Transverse colon (tissue), 4 donors: Measurements from ENCODE around the gene MSMO1. TPM values are rescaled to one million over a fixed set of nuclear protein-coding genes. Genes with fewer than 3 reads are reported as not detected.
A peak's percentile ranks its signal among the peaks of the same experiment; 100 is the strongest.

Source experiments
- DNase-seq: peaks from one replicate; pipeline ENCODE4 v3.0.0-alpha.2; 2019
- H3K27ac ChIP-seq, 4 donors: fragments of 200-600 bp; sonication (generic); 2 replicates each; pipeline ENCODE4 v1.5.1; 2016 to 2018; ENCODE audit warnings: inconsistent platforms in 4 of 4
- H3K27me3 ChIP-seq: fragments of 200-600 bp; sonication (generic); 2 replicates; pipeline ENCODE4 v1.5.1; 2017; ENCODE audit warnings: inconsistent platforms
- H3K36me3 ChIP-seq, 4 donors: fragments of 200-600 bp; sonication (generic); 2 replicates each; pipeline ENCODE4 v1.5.1; 2017 to 2019; ENCODE audit warnings: inconsistent platforms in 4 of 4
- H3K4me1 ChIP-seq, 4 donors: fragments of 200-600 bp; sonication (generic); 2 replicates each; pipeline ENCODE4 v1.5.1; 2017 to 2020; ENCODE audit warnings: inconsistent platforms in 4 of 4
- H3K4me3 ChIP-seq, 4 donors: fragments of 200-600 bp; sonication (generic); 1 replicate in 1 of 4; 2 replicates in 3 of 4; pipeline versions ENCODE4 v1.5.1 to v1.6.1; 2017 to 2019; ENCODE audit warnings: inconsistent platforms in 4 of 4
- H3K9me3 ChIP-seq, 2 donors: fragments of 200-600 bp; sonication (generic); 2 replicates each; pipeline ENCODE4 v1.5.1; 2017 to 2019; ENCODE audit warnings: inconsistent platforms in 2 of 2
- EP300 ChIP-seq: sonication (generic); formaldehyde crosslinking; IDR thresholded peaks from one replicate; pipeline ENCODE4 v1.6.1; 2017; ENCODE audit warnings: antibody characterized with exemption, low read depth
- POLR2A ChIP-seq: fragments of 450-650 bp; IDR thresholded peaks from one replicate; pipeline ENCODE4 v1.6.1; 2016; ENCODE audit warnings: antibody characterized with exemption, mild to moderate bottlenecking, moderate library complexity
- POLR2AphosphoS5 ChIP-seq, 3 donors: sonication (generic); formaldehyde crosslinking; IDR thresholded peaks; one replicate each; pipeline ENCODE4 v1.6.1; 2016; ENCODE audit warnings: antibody characterized with exemption in 3 of 3
- WGBS, 2 donors: methylation state at CpG; one replicate each; pipeline ENCODE4 v1.1.5; 2018; ENCODE audit warnings: low coverage in 1 of 2; 5-methylcytosine and 5-hydroxymethylcytosine counted together
- in situ Hi-C, 4 donors: fragments of 200-750 bp; cut with MboI; loops; one replicate each; pipeline versions ENCODE4 v1.15.0 to v1.15.1; 2017; ENCODE audit warnings: low sequenced_read_pairs in 3 of 4, low pct_ligation_motif_present in 1 of 4, low pct_unique_long_range_greater_than_20kb in 1 of 4
- intact Hi-C: fragments of 100-400 bp; cut with DNase I; formaldehyde crosslinking; loops from one replicate; pipeline ENCODE4 v1.15.1; 2023; ENCODE audit warnings: low total_unique reads
- total RNA-seq, 4 donors: library from RNA; depleted of rRNA; stranded (reverse); fragments of >200 nt; gene quantifications; one replicate each; pipeline ENCODE4 v1.1.0, GENCODE V29; 2016
- TF ChIP-seq, protein P1 (sequence below), 5 experiments: fragments of 200-600 bp in 3 of 5; fragments of 450-650 bp in 2 of 5; sonication (generic) in 3 of 5; IDR thresholded peaks; 1 replicate in 2 of 5; 2 replicates in 3 of 5; pipeline ENCODE4 v1.5.1; 2016 to 2017; ENCODE audit warnings: antibody characterized with exemption in 5 of 5, inconsistent platforms in 3 of 5, mild to moderate bottlenecking in 2 of 5, moderate library complexity in 1 of 5

Gene MSMO1
- total RNA-seq, 4 donors from 2014 or later: 30.3 to 58.0 (median 36.5) TPM

DNA sequence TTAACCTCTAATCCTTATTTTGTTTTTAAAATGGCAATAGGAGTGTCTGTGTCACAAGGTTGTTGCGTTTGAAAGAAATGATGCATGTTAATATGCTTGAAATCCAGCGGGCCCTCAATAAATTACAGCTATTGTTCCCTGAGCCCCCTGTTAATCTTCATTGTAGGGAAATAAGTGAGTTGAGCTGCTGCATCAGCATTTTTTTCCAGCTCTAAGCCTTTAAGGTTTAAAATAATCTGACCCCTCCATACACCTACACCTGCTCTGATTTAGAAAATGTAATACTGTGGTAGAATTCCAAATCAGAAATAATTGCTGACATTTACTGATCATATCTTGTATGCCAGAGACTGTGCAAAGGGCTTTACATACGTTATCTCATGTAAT is 2.6 kb upstream of the MSMO1 start:
- DNase-seq: no peak
- H3K4me3 ChIP-seq: no peak overlapping the region
- in situ Hi-C loops: loop anchor here in 2 of 4 donors (10.0 to 25.0 kb wide), 3 partner anchors 113 to 188 kb away; partner anchors contain the start of gene KLHL2 (in 2 of the 2)
- H3K27me3 ChIP-seq: no peaks in the 10 kb centered on the region
- H3K4me1 ChIP-seq: peaks cover 10 to 27% (median 17%) of the 10 kb centered on the region in 4 donors
- intact Hi-C loops: no loop called here
- no peaks in the 10 kb centered on the region for H3K9me3 ChIP-seq
- H3K27ac ChIP-seq: no peak overlapping the region
- no peaks in the 10 kb centered on the region for H3K36me3 ChIP-seq
- WGBS, 2 donors: 94 to 95% methylated on average over 3 of the region's 3 CpGs
- TF ChIP-seq, protein P1, sequence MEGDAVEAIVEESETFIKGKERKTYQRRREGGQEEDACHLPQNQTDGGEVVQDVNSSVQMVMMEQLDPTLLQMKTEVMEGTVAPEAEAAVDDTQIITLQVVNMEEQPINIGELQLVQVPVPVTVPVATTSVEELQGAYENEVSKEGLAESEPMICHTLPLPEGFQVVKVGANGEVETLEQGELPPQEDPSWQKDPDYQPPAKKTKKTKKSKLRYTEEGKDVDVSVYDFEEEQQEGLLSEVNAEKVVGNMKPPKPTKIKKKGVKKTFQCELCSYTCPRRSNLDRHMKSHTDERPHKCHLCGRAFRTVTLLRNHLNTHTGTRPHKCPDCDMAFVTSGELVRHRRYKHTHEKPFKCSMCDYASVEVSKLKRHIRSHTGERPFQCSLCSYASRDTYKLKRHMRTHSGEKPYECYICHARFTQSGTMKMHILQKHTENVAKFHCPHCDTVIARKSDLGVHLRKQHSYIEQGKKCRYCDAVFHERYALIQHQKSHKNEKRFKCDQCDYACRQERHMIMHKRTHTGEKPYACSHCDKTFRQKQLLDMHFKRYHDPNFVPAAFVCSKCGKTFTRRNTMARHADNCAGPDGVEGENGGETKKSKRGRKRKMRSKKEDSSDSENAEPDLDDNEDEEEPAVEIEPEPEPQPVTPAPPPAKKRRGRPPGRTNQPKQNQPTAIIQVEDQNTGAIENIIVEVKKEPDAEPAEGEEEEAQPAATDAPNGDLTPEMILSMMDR (IDR thresholded peaks at IDR 0.05): no peak
- no peak for TF ChIP-seq POLR2AphosphoS5 (IDR thresholded peaks at IDR 0.05)
- no peak for TF ChIP-seq EP300
- no peak for TF ChIP-seq POLR2A

DNA sequence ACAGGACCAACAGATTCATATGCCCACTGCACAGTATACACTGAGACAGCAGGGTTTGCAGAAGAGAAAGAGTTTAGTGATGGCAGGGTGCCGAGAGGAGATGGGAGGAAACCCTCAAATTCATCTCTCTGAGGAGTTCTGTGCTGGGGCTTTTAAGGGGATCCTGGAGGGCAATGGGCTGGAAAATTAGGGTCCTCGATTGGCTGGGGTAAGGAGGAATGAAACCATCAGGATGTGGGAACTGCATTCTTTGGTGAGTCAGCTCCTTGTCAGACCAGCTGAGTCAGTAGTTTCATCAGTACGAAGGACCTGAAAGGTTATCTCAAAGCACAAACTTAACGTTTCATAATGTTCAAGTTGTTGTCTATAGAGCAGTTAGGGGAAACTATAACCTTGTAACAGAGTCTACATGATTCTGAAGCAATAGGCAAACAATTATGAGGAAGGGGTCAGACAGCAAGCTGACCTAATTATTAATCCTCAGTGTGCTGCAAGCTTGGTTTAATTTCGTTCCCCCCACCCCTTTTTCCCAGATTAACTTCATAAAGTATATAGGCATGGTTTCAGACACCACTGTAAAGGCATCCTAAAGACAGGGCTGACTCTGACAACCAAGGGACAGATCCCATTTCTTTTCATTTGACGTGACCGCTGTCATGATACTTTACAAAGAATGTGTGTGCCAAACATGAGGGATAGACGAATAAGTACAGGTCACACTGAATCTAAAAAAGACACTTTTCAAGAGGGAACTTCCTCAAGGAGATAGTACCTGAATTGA is 1.5 kb upstream of the MSMO1 start:
- Histone ChIP-seq H3K9me3 (no peaks in the 10 kb centered on the region), H3K27ac (peak overlapping the region in 1 of 4 donors; percentile 92), H3K27me3 (no peaks in the 10 kb centered on the region), H3K4me1 (peaks cover 10 to 35% (median 21%) of the 10 kb centered on the region in 4 donors), H3K36me3 (no peaks in the 10 kb centered on the region), H3K4me3 (peak overlapping the region in 1 of 4 donors; percentile 78)
- in situ Hi-C loops: loop anchor here in 2 of 4 donors (10.0 to 25.0 kb wide), 3 partner anchors 114 to 189 kb away; partner anchors contain the start of gene KLHL2 (in 2 of the 2)
- DNase-seq: no peak
- WGBS, 2 donors: 60 to 70% methylated on average over 7 to 8 of the region's 8 CpGs
- TF ChIP-seq, protein P1 (IDR thresholded peaks at IDR 0.05): no peak
- no peak for TF ChIP-seq EP300
- no peak for TF ChIP-seq POLR2AphosphoS5 (IDR thresholded peaks at IDR 0.05)
- TF ChIP-seq POLR2A: no peak
- intact Hi-C loops: no loop called here

DNA sequence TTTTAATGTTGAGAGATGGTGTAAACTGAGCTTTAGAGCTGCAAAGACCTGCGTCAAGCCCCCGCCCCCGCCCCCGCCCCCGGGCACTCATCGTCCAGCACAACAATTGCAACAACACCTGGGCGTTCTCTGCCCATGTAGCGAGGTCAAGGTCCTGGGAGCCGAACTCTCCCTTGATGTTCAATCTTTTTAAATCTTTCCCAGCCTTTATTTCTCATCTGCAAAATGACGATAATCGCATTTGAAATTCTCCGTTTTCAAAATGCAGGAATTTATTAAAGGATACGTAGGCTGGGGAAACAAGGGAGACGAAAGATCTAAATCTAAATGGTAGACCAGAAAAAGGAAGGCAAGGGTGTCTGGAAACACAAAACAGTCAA is 648 bp upstream of the MSMO1 start:
- in situ Hi-C loops: loop anchor here in 2 of 4 donors (10.0 to 25.0 kb wide), 3 partner anchors 115 to 190 kb away; partner anchors contain the start of gene KLHL2 (in 2 of the 2)
- DNase-seq: peak; percentile 30
- H3K9me3 ChIP-seq: no peaks in the 10 kb centered on the region
- intact Hi-C loops: no loop called here
- peak overlapping the region; percentile 85 to 92 (median 88) for H3K27ac ChIP-seq
- TF ChIP-seq POLR2AphosphoS5 (IDR thresholded peaks at IDR 0.05): no peak
- TF ChIP-seq POLR2A: no peak
- TF ChIP-seq EP300: no peak
- TF ChIP-seq, protein P1 (IDR thresholded peaks at IDR 0.05): no peak
- H3K4me1 ChIP-seq: peaks cover 10 to 44% (median 21%) of the 10 kb centered on the region in 4 donors
- no peaks in the 10 kb centered on the region for H3K36me3 ChIP-seq
- H3K4me3 ChIP-seq: peak overlapping the region; percentile 44 to 90 (median 82)
- 0% methylated on average over 5 to 14 of the region's 14 CpGs for WGBS, 2 donors
- H3K27me3 ChIP-seq: no peaks in the 10 kb centered on the region

DNA sequence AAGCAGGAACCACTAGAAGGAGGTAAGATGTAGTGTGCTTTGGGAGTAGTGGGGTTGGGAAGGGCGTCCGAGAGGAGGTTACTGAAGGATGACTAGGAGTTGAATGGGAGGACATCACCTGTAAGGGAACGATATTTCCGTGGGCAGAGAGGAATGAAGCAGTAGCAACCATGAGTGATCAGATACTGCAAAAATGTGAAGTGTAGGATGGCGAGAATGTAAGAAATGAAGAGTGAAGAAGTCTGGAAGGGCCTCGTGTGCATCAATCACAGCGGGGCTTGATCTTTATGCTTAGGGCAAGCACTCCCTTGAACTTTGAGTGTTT is 594 bp downstream of the MSMO1 start:
- H3K36me3 ChIP-seq: no peaks in the 10 kb centered on the region
- peaks cover 10 to 47% (median 21%) of the 10 kb centered on the region in 4 donors for H3K4me1 ChIP-seq
- no peaks in the 10 kb centered on the region for H3K9me3 ChIP-seq
- in situ Hi-C loops: loop anchor here in 2 of 4 donors (10.0 to 25.0 kb wide), 3 partner anchors 116 to 191 kb away; partner anchors contain the start of gene KLHL2 (in 2 of the 2)
- DNase-seq: no peak
- H3K27ac ChIP-seq: peak overlapping the region; percentile 73 to 92 (median 89)
- H3K27me3 ChIP-seq: no peaks in the 10 kb centered on the region
- TF ChIP-seq, protein P1 (IDR thresholded peaks at IDR 0.05): no peak
- TF ChIP-seq POLR2A (no peak), POLR2AphosphoS5 (IDR thresholded peaks at IDR 0.05) (no peak), EP300 (no peak)
- peak overlapping the region; percentile 78 to 90 (median 86) for H3K4me3 ChIP-seq
- intact Hi-C loops: no loop called here
- 0 to 1% methylated on average over 7 of the region's 7 CpGs for WGBS, 2 donors
